ENCODE data around the gene PLAGL2. TPM values are rescaled to one million over a fixed set of nuclear protein-coding genes. Genes with fewer than 3 reads are reported as not detected.
"Not testable (repeated sequence)": the region's sequence is repeated elsewhere in the genome, so short reads cannot be mapped to it uniquely, and the experiment has no call there.

PLAGL2 gene
- total and polyA plus RNA-seq, 9 donors, result 3.3 to 16.5 (median 13.0) TPM

- no peak overlapping the region for H3K27ac ChIP-seq (ENCODE audit: low read length)
- H3K27me3 ChIP-seq (ENCODE audit: control insufficient read depth, insufficient read depth, low read length), result no peaks in the 10 kb centered on the region
- no peaks in the 10 kb centered on the region for H3K9me3 ChIP-seq (replicated peaks; ENCODE audit: control insufficient read depth, low read depth, low read length)
- DNase-seq, result no peak
- 86% methylated on average over 1 of the region's 6 CpGs for WGBS (ENCODE audit: insufficient coverage)
- H3K4me3 ChIP-seq (ENCODE audit: low read length), result no peak overlapping the region
- H3K36me3 ChIP-seq (ENCODE audit: control insufficient read depth, insufficient read depth, low read length), result peaks cover 55% of the 10 kb centered on the region
- peaks cover 17% of the 10 kb centered on the region for H3K4me1 ChIP-seq (ENCODE audit: control insufficient read depth, insufficient read depth, low read length)
Measured at GRCh38 chr20:32193996-32194395, 13.5 kb downstream of the PLAGL2 start.

- H3K4me3 ChIP-seq (ENCODE audit: low read length); H3K27me3 ChIP-seq (ENCODE audit: control insufficient read depth, insufficient read depth, low read length); H3K9me3 ChIP-seq (replicated peaks; ENCODE audit: control insufficient read depth, low read depth, low read length); H3K27ac ChIP-seq (ENCODE audit: low read length); DNase-seq: not testable (repeated sequence)
- 97% methylated on average over 3 of the region's 5 CpGs for WGBS (ENCODE audit: insufficient coverage)
- peaks cover 51% of the 10 kb centered on the region for H3K36me3 ChIP-seq (ENCODE audit: control insufficient read depth, insufficient read depth, low read length)
- H3K4me1 ChIP-seq (ENCODE audit: control insufficient read depth, insufficient read depth, low read length), result peaks cover 23% of the 10 kb centered on the region
Measured at GRCh38 chr20:32193336-32193735, 14.2 kb downstream of the PLAGL2 start.

- no peak overlapping the region for H3K27ac ChIP-seq (ENCODE audit: low read length)
- peaks cover 49% of the 10 kb centered on the region for H3K36me3 ChIP-seq (ENCODE audit: control insufficient read depth, insufficient read depth, low read length)
- no peaks in the 10 kb centered on the region for H3K9me3 ChIP-seq (replicated peaks; ENCODE audit: control insufficient read depth, low read depth, low read length)
- H3K4me1 ChIP-seq (ENCODE audit: control insufficient read depth, insufficient read depth, low read length), result peaks cover 25% of the 10 kb centered on the region
- no CpG with 5 or more reads among the region's 3 CpGs for WGBS (ENCODE audit: insufficient coverage)
- no peak overlapping the region for H3K4me3 ChIP-seq (ENCODE audit: low read length)
- no peak for DNase-seq
- H3K27me3 ChIP-seq (ENCODE audit: control insufficient read depth, insufficient read depth, low read length), result no peaks in the 10 kb centered on the region
Measured at GRCh38 chr20:32192698-32193097, 14.8 kb downstream of the PLAGL2 start.

GRCh38 chr20:32191873-32192272, 15.7 kb downstream of the PLAGL2 start:
- Histone ChIP-seq H3K27ac (ENCODE audit: low read length) (no peak overlapping the region), H3K9me3 (replicated peaks; ENCODE audit: control insufficient read depth, low read depth, low read length) (no peaks in the 10 kb centered on the region), H3K4me1 (ENCODE audit: control insufficient read depth, insufficient read depth, low read length) (peaks cover 25% of the 10 kb centered on the region), H3K4me3 (ENCODE audit: low read length) (no peak overlapping the region), H3K27me3 (ENCODE audit: control insufficient read depth, insufficient read depth, low read length) (no peaks in the 10 kb centered on the region), H3K36me3 (ENCODE audit: control insufficient read depth, insufficient read depth, low read length) (peaks cover 42% of the 10 kb centered on the region)
- DNase-seq, result no peak

GRCh38 chr20:32191422-32191821, 16.1 kb downstream of the PLAGL2 start:
- H3K36me3 ChIP-seq (ENCODE audit: control insufficient read depth, insufficient read depth, low read length), result peaks cover 37% of the 10 kb centered on the region
- no peaks in the 10 kb centered on the region for H3K27me3 ChIP-seq (ENCODE audit: control insufficient read depth, insufficient read depth, low read length)
- H3K4me3 ChIP-seq (ENCODE audit: low read length), result no peak overlapping the region
- peaks cover 25% of the 10 kb centered on the region for H3K4me1 ChIP-seq (ENCODE audit: control insufficient read depth, insufficient read depth, low read length)
- 70% methylated on average over 2 of the region's 3 CpGs for WGBS (ENCODE audit: insufficient coverage)
- H3K27ac ChIP-seq (ENCODE audit: low read length), result no peak overlapping the region
- no peak for DNase-seq
- no peaks in the 10 kb centered on the region for H3K9me3 ChIP-seq (replicated peaks; ENCODE audit: control insufficient read depth, low read depth, low read length)

- peak overlapping the region; percentile 35 for H3K27ac ChIP-seq (ENCODE audit: low read length)
- H3K4me3 ChIP-seq (ENCODE audit: low read length), result peak overlapping the region; percentile 74
- H3K27me3 ChIP-seq (ENCODE audit: control insufficient read depth, insufficient read depth, low read length), result no peaks in the 10 kb centered on the region
Measured at GRCh38 chr20:32190616-32191415, 16.7 kb downstream of the PLAGL2 start.

GRCh38 chr20:32189691-32190615, 17.6 kb downstream of the PLAGL2 start:
- 5% methylated on average over 74 of the region's 88 CpGs for WGBS (ENCODE audit: insufficient coverage)
- Histone ChIP-seq H3K4me3 (ENCODE audit: low read length) (peak overlapping the region; percentile 74), H3K27me3 (ENCODE audit: control insufficient read depth, insufficient read depth, low read length) (no peaks in the 10 kb centered on the region), H3K27ac (ENCODE audit: low read length) (peak overlapping the region; percentile 67), H3K36me3 (ENCODE audit: control insufficient read depth, insufficient read depth, low read length) (peaks cover 23% of the 10 kb centered on the region), H3K4me1 (ENCODE audit: control insufficient read depth, insufficient read depth, low read length) (peaks cover 25% of the 10 kb centered on the region), H3K9me3 (replicated peaks; ENCODE audit: control insufficient read depth, low read depth, low read length) (no peaks in the 10 kb centered on the region)
- peak; percentile 66 for DNase-seq

More at GRCh38 chr20:32190616-32191415, 16.7 kb downstream of the PLAGL2 start:
- DNase-seq, result no peak
- peaks cover 31% of the 10 kb centered on the region for H3K36me3 ChIP-seq (ENCODE audit: control insufficient read depth, insufficient read depth, low read length)
- H3K9me3 ChIP-seq (replicated peaks; ENCODE audit: control insufficient read depth, low read depth, low read length), result no peaks in the 10 kb centered on the region
- H3K4me1 ChIP-seq (ENCODE audit: control insufficient read depth, insufficient read depth, low read length), result peaks cover 25% of the 10 kb centered on the region
- 24% methylated on average over 11 of the region's 14 CpGs for WGBS (ENCODE audit: insufficient coverage)

GRCh38 chr20:32189123-32189410, 18.5 kb downstream of the PLAGL2 start:
- no peak for DNase-seq
- 97% methylated on average over 6 of the region's 9 CpGs for WGBS (ENCODE audit: insufficient coverage)
- H3K27me3 ChIP-seq (ENCODE audit: control insufficient read depth, insufficient read depth, low read length), result no peaks in the 10 kb centered on the region
- peaks cover 25% of the 10 kb centered on the region for H3K4me1 ChIP-seq (ENCODE audit: control insufficient read depth, insufficient read depth, low read length)
- H3K9me3 ChIP-seq (replicated peaks; ENCODE audit: control insufficient read depth, low read depth, low read length), result no peaks in the 10 kb centered on the region
- no peak overlapping the region for H3K27ac ChIP-seq (ENCODE audit: low read length)
- peaks cover 15% of the 10 kb centered on the region for H3K36me3 ChIP-seq (ENCODE audit: control insufficient read depth, insufficient read depth, low read length)
- H3K4me3 ChIP-seq (ENCODE audit: low read length), result peak overlapping the region; percentile 74

GRCh38 chr20:32188376-32189122, 19.0 kb downstream of the PLAGL2 start:
- peaks cover 13% of the 10 kb centered on the region for H3K36me3 ChIP-seq (ENCODE audit: control insufficient read depth, insufficient read depth, low read length)
- 93% methylated on average over 17 of the region's 17 CpGs for WGBS (ENCODE audit: insufficient coverage)
- H3K27ac ChIP-seq (ENCODE audit: low read length), result no peak overlapping the region
- H3K4me1 ChIP-seq (ENCODE audit: control insufficient read depth, insufficient read depth, low read length), result peaks cover 25% of the 10 kb centered on the region
- no peak overlapping the region for H3K4me3 ChIP-seq (ENCODE audit: low read length)
- H3K9me3 ChIP-seq (replicated peaks; ENCODE audit: control insufficient read depth, low read depth, low read length), result no peaks in the 10 kb centered on the region
- no peaks in the 10 kb centered on the region for H3K27me3 ChIP-seq (ENCODE audit: control insufficient read depth, insufficient read depth, low read length)
- no peak for DNase-seq

- H3K27me3 ChIP-seq (ENCODE audit: control insufficient read depth, insufficient read depth, low read length), result no peaks in the 10 kb centered on the region
- peaks cover 25% of the 10 kb centered on the region for H3K4me1 ChIP-seq (ENCODE audit: control insufficient read depth, insufficient read depth, low read length)
- H3K27ac ChIP-seq (ENCODE audit: low read length), result no peak overlapping the region
- peaks cover 6% of the 10 kb centered on the region for H3K36me3 ChIP-seq (ENCODE audit: control insufficient read depth, insufficient read depth, low read length)
- H3K4me3 ChIP-seq (ENCODE audit: low read length), result no peak overlapping the region
- no CpG with 5 or more reads among the region's 1 CpG for WGBS (ENCODE audit: insufficient coverage)
- no peaks in the 10 kb centered on the region for H3K9me3 ChIP-seq (replicated peaks; ENCODE audit: control insufficient read depth, low read depth, low read length)
- no peak for DNase-seq
Measured at GRCh38 chr20:32186506-32186905, 21.0 kb downstream of the PLAGL2 start.
